ENCODE results near the gene RIPK3.

RIPK3 gene

GRCh38 chr14:24310265-24310645 lies 29.5 kb downstream of the RIPK3 start:
- Histone ChIP-seq H3K27me3 (replicated peaks in 2 of 5; ENCODE audit: control insufficient read depth in 4 of 5, insufficient read depth in 5 of 5, low read length in 4 of 5) (no peaks in the 10 kb centered on the region), H3K36me3 (ENCODE audit: control insufficient read depth in 4 of 4, insufficient read depth in 4 of 4, low read length in 3 of 4) (peaks cover 8 to 36% (median 19%) of the 10 kb centered on the region in 4 experiments), H3K9me3 (ENCODE audit: control extremely low read depth in 1 of 5, control insufficient read depth in 4 of 5, insufficient read depth in 2 of 5, low read depth in 1 of 5, low read length in 4 of 5) (no peaks in the 10 kb centered on the region), H3K4me3 (ENCODE audit: control insufficient read depth in 1 of 7, extremely low read depth in 1 of 7, insufficient read depth in 4 of 7, low read depth in 2 of 7, low read length in 6 of 7) (peak overlapping the region in 6 of 7 experiments; percentile 6 to 68 (median 42)), H3K4me1 (ENCODE audit: control extremely low read depth in 1 of 4, control insufficient read depth in 4 of 4, insufficient read depth in 4 of 4, low read length in 3 of 4) (peaks cover 19 to 75% (median 66%) of the 10 kb centered on the region in 4 experiments), H3K27ac (ENCODE audit: insufficient read depth in 1 of 2, low read depth in 1 of 2, low read length in 2 of 2, poor library complexity in 1 of 2, severe bottlenecking in 2 of 2) (peak overlapping the region in 1 of 2 experiments; percentile 40)
- CTCF ChIA-PET: interaction anchor here (0.5 to 19.1 kb wide), 15 partner anchors 10 to 149 kb away, joined by 3 to 391 read pairs (median 7); partner anchors contain the start of genes ADCY4, DHRS1, IRF9 and KHNYN
- DNase-seq: peak in 1 of 3 donors; percentile 19
- POLR2A ChIA-PET: interaction anchor here (1.0 kb wide), 1 partner anchor 90 kb away, joined by 4 read pairs; no protein-coding TSS in a partner anchor
- WGBS (ENCODE audit: insufficient coverage): 6% methylated on average over 4 of the region's 5 CpGs

DNA sequence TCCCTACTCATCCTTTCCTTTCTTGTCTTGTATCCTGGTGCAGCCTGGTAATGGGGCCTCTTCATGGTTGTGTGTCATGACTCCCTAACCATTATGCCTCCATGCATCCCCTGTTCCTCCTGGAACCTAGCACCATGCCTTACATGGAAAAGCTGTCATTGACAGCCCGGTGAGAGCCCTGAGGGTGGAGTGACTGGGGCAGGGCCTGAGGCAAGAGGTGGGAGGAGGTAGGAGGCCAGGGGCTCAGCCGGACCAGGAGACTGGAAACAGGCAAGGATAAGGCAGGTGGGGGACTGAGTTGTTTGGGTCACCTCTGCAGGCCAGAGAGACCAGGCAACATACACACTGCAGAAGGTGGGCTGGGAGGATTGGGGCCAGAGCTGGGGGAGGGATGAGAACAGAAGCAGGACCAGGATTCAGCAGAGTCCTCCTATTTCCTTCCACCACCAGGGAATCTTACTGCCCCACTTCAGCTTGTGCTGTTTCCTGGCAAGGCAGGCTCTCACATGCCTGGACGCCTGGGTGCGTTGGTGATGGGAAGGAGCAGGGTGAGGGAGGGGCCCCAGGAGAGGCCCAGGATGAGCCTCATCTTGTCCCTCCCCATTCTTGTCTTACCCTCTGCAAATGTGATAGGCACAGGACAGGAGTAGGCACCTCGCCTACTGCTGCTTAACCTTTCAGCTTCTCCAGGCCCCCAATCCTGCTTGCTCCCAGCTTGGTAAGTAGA lies 30.1 kb downstream of the RIPK3 start, which contains the start of gene LTB4R2:
Gene LTB4R2, plus strand, starts transcription at position 603 of the 727 bp plus-strand sequence. CDS start 525 bp downstream, outside the sequence.
- ChIA-PET POLR2A (no interaction called here), CTCF (interaction anchor here (0.5 to 19.1 kb wide), 13 partner anchors 10 to 148 kb away, joined by 4 to 391 read pairs (median 29); partner anchors contain the start of genes ADCY4, DHRS1, IPO4 and IRF9)
- DNase-seq: no peak
- Histone ChIP-seq H3K4me1 (ENCODE audit: control extremely low read depth in 1 of 4, control insufficient read depth in 4 of 4, insufficient read depth in 4 of 4, low read length in 3 of 4) (peaks cover 17 to 70% (median 61%) of the 10 kb centered on the region in 4 experiments), H3K9me3 (ENCODE audit: control extremely low read depth in 1 of 5, control insufficient read depth in 4 of 5, insufficient read depth in 2 of 5, low read depth in 1 of 5, low read length in 4 of 5) (no peaks in the 10 kb centered on the region), H3K27me3 (replicated peaks in 2 of 5; ENCODE audit: control insufficient read depth in 4 of 5, insufficient read depth in 5 of 5, low read length in 4 of 5) (no peaks in the 10 kb centered on the region), H3K27ac (ENCODE audit: insufficient read depth in 1 of 2, low read depth in 1 of 2, low read length in 2 of 2, poor library complexity in 1 of 2, severe bottlenecking in 2 of 2) (peak within 1 kb of the TSS in 1 of 2 experiments; percentile 40), H3K36me3 (ENCODE audit: control insufficient read depth in 4 of 4, insufficient read depth in 4 of 4, low read length in 3 of 4) (peaks cover 10 to 42% (median 24%) of the 10 kb centered on the region in 4 experiments), H3K4me3 (ENCODE audit: control insufficient read depth in 1 of 7, extremely low read depth in 1 of 7, insufficient read depth in 4 of 7, low read depth in 2 of 7, low read length in 6 of 7) (peak within 1 kb of the TSS in 6 of 7 experiments; percentile 17 to 68 (median 42))
- 95% methylated on average over 5 of the region's 5 CpGs for WGBS (ENCODE audit: insufficient coverage)

- no peak overlapping the region for H3K4me3 ChIP-seq (ENCODE audit: control insufficient read depth in 1 of 7, extremely low read depth in 1 of 7, insufficient read depth in 4 of 7, low read depth in 2 of 7, low read length in 6 of 7)
- no peaks in the 10 kb centered on the region for H3K9me3 ChIP-seq (ENCODE audit: control extremely low read depth in 1 of 5, control insufficient read depth in 4 of 5, insufficient read depth in 2 of 5, low read depth in 1 of 5, low read length in 4 of 5)
- POLR2A ChIA-PET: interaction anchor here (1.0 kb wide), 1 partner anchor 9 kb away, joined by 3 read pairs; the partner anchor contains the start of genes DHRS1 and NOP9
- H3K36me3 ChIP-seq (ENCODE audit: control insufficient read depth in 4 of 4, insufficient read depth in 4 of 4, low read length in 3 of 4): peaks cover 18 to 54% (median 34%) of the 10 kb centered on the region in 4 experiments
- WGBS (ENCODE audit: insufficient coverage): 96% methylated on average over 7 of the region's 7 CpGs
- no peak overlapping the region for H3K27ac ChIP-seq (ENCODE audit: insufficient read depth in 1 of 2, low read depth in 1 of 2, low read length in 2 of 2, poor library complexity in 1 of 2, severe bottlenecking in 2 of 2)
- DNase-seq: no peak
- H3K27me3 ChIP-seq (replicated peaks in 2 of 5; ENCODE audit: control insufficient read depth in 4 of 5, insufficient read depth in 5 of 5, low read length in 4 of 5): no peaks in the 10 kb centered on the region
- CTCF ChIA-PET: interaction anchor here (1.2 to 19.1 kb wide), 20 partner anchors 9 to 163 kb away, joined by 3 to 391 read pairs (median 10); partner anchors contain the start of genes ADCY4, DHRS1, GMPR2 and IPO4
- peaks cover 11 to 58% (median 49%) of the 10 kb centered on the region in 4 experiments for H3K4me1 ChIP-seq (ENCODE audit: control extremely low read depth in 1 of 4, control insufficient read depth in 4 of 4, insufficient read depth in 4 of 4, low read length in 3 of 4)
These were observed 31.3 kb downstream of the RIPK3 start for GRCh38 chr14:24308342-24309124.

GRCh38 chr14:24307575-24308341 lies 32.0 kb downstream of the RIPK3 start, which contains the start of gene CIDEB:
TSS of gene CIDEB (minus strand) at chr14:24307977. CDS start at chr14:24307858, 119 bp downstream.
- H3K36me3 ChIP-seq (ENCODE audit: control insufficient read depth in 4 of 4, insufficient read depth in 4 of 4, low read length in 3 of 4): peaks cover 20 to 60% (median 39%) of the 10 kb centered on the region in 4 experiments

DNA sequence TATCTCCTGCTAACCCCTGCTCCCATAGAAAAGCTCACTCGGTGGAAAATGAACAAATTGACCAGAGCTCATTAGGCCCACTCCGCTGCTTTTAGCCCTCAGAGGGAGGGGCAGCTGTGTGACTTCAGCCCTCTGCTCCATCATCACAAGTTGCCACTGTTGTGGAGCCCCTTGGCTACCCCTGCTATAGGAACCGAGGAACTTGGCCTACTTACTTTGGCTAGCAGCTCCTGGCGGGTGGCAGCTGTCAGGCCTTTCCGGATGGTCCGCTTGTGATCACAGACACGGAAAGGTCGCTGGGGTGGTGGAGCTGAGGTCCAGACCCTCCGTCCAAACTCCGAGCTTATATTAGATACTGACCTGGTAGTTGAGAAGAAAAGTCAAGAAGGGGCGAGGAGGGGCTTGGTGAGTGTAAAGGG lies 32.6 kb downstream of the RIPK3 start:
- POLR2A ChIA-PET: no interaction called here
- Histone ChIP-seq H3K9me3 (ENCODE audit: control extremely low read depth in 1 of 5, control insufficient read depth in 4 of 5, insufficient read depth in 2 of 5, low read depth in 1 of 5, low read length in 4 of 5) (no peaks in the 10 kb centered on the region), H3K27ac (ENCODE audit: insufficient read depth in 1 of 2, low read depth in 1 of 2, low read length in 2 of 2, poor library complexity in 1 of 2, severe bottlenecking in 2 of 2) (no peak overlapping the region), H3K27me3 (replicated peaks in 2 of 5; ENCODE audit: control insufficient read depth in 4 of 5, insufficient read depth in 5 of 5, low read length in 4 of 5) (no peaks in the 10 kb centered on the region), H3K36me3 (ENCODE audit: control insufficient read depth in 4 of 4, insufficient read depth in 4 of 4, low read length in 3 of 4) (peaks cover 24 to 66% (median 45%) of the 10 kb centered on the region in 4 experiments), H3K4me1 (ENCODE audit: control extremely low read depth in 1 of 4, control insufficient read depth in 4 of 4, insufficient read depth in 4 of 4, low read length in 3 of 4) (peaks cover 3 to 45% (median 36%) of the 10 kb centered on the region in 4 experiments), H3K4me3 (ENCODE audit: control insufficient read depth in 1 of 7, extremely low read depth in 1 of 7, insufficient read depth in 4 of 7, low read depth in 2 of 7, low read length in 6 of 7) (no peak overlapping the region)
- 86% methylated on average over 8 of the region's 11 CpGs for WGBS (ENCODE audit: insufficient coverage)
- CTCF ChIA-PET: interaction anchor here (0.7 to 19.1 kb wide), 22 partner anchors 7 to 215 kb away, joined by 3 to 391 read pairs (median 9); partner anchors contain the start of genes ADCY4, DHRS1, GMPR2 and IPO4
- DNase-seq: no peak

More at GRCh38 chr14:24307575-24308341, 32.0 kb downstream of the RIPK3 start, which contains the start of gene CIDEB:
- Histone ChIP-seq H3K4me3 (ENCODE audit: control insufficient read depth in 1 of 7, extremely low read depth in 1 of 7, insufficient read depth in 4 of 7, low read depth in 2 of 7, low read length in 6 of 7) (no peak within 1 kb of the TSS), H3K4me1 (ENCODE audit: control extremely low read depth in 1 of 4, control insufficient read depth in 4 of 4, insufficient read depth in 4 of 4, low read length in 3 of 4) (peaks cover 5 to 51% (median 41%) of the 10 kb centered on the region in 4 experiments), H3K27me3 (replicated peaks in 2 of 5; ENCODE audit: control insufficient read depth in 4 of 5, insufficient read depth in 5 of 5, low read length in 4 of 5) (no peaks in the 10 kb centered on the region), H3K9me3 (ENCODE audit: control extremely low read depth in 1 of 5, control insufficient read depth in 4 of 5, insufficient read depth in 2 of 5, low read depth in 1 of 5, low read length in 4 of 5) (no peaks in the 10 kb centered on the region), H3K27ac (ENCODE audit: insufficient read depth in 1 of 2, low read depth in 1 of 2, low read length in 2 of 2, poor library complexity in 1 of 2, severe bottlenecking in 2 of 2) (no peak within 1 kb of the TSS)
- DNase-seq: peak in 2 of 3 donors; percentile 60 to 76
- 63% methylated on average over 6 of the region's 6 CpGs for WGBS (ENCODE audit: insufficient coverage)
- ChIA-PET POLR2A (interaction anchor here (1.0 kb wide), 1 partner anchor 8 kb away, joined by 3 read pairs; the partner anchor contains the start of genes DHRS1 and NOP9), CTCF (interaction anchor here (0.7 to 19.1 kb wide), 25 partner anchors 8 to 215 kb away, joined by 3 to 391 read pairs (median 6); partner anchors contain the start of genes ADCY4, DHRS1, GMPR2 and IPO4)

DNA sequence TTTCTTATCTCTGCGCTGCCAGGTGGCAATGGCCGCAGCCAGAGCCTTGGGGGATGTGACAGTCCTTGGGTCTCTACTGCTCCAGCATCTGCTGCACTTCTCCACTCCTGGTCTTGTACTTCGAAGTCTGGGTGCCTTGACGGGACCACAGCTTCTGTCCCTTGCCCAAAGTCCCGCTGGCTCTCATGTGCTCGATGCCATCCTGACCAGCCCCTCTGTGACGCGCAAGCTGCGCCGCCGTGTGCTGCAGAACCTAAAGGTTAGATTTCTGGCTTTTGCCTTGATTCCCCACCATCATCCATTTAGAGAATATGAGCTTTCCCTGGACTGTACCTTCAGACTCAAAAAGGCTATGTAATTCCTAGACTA lies 35.8 kb downstream of the RIPK3 start:
- H3K4me3 ChIP-seq (ENCODE audit: control insufficient read depth in 1 of 7, extremely low read depth in 1 of 7, insufficient read depth in 4 of 7, low read depth in 2 of 7, low read length in 6 of 7): no peak overlapping the region
- DNase-seq: no peak
- no peak overlapping the region for H3K27ac ChIP-seq (ENCODE audit: insufficient read depth in 1 of 2, low read depth in 1 of 2, low read length in 2 of 2, poor library complexity in 1 of 2, severe bottlenecking in 2 of 2)
- POLR2A ChIA-PET: no interaction called here
- peaks cover 24 to 71% (median 54%) of the 10 kb centered on the region in 4 experiments for H3K36me3 ChIP-seq (ENCODE audit: control insufficient read depth in 4 of 4, insufficient read depth in 4 of 4, low read length in 3 of 4)
- WGBS (ENCODE audit: insufficient coverage): over 99% methylated on average over 11 of the region's 11 CpGs
- peaks cover 6 to 33% (median 22%) of the 10 kb centered on the region in 4 experiments for H3K4me1 ChIP-seq (ENCODE audit: control extremely low read depth in 1 of 4, control insufficient read depth in 4 of 4, insufficient read depth in 4 of 4, low read length in 3 of 4)
- no peaks in the 10 kb centered on the region for H3K9me3 ChIP-seq (ENCODE audit: control extremely low read depth in 1 of 5, control insufficient read depth in 4 of 5, insufficient read depth in 2 of 5, low read depth in 1 of 5, low read length in 4 of 5)
- CTCF ChIA-PET: interaction anchor here (0.8 to 19.1 kb wide), 8 partner anchors 13 to 89 kb away, joined by 3 to 391 read pairs (median 12); partner anchors contain the start of genes ADCY4, MDP1 and TINF2
- H3K27me3 ChIP-seq (replicated peaks in 2 of 5; ENCODE audit: control insufficient read depth in 4 of 5, insufficient read depth in 5 of 5, low read length in 4 of 5): no peaks in the 10 kb centered on the region
